Right lobe of liver (tissue), 6 donors: ENCODE results near the gene GPX8. TPM values are rescaled to one million over a fixed set of nuclear protein-coding genes. Genes with fewer than 3 reads are reported as not detected.
A peak's percentile ranks its signal among the peaks of the same experiment; 100 is the strongest.

Experiments
- ATAC-seq, 4 donors: fragments of 200-7000 bp; cut with Tn5 transposase; one replicate each; pipeline ENCODE4 v1.9.1; 2020; ENCODE audit warnings: mild to moderate bottlenecking in 4 of 4, moderate library complexity in 4 of 4
- DNase-seq, 3 donors: peaks; one replicate each; pipeline ENCODE4 v3.0.0-alpha.2; 2020
- H3K27ac ChIP-seq, 3 donors: fragments of 200-600 bp; one replicate each; pipeline ENCODE4 v1.8.0; 2022
- H3K27me3 ChIP-seq, 2 donors: fragments of 200-600 bp; one replicate each; pipeline ENCODE4 v1.8.0; 2022
- H3K36me3 ChIP-seq, 4 donors: fragments of 200-600 bp; sonication (generic) in 1 of 4; one replicate each; pipeline versions ENCODE4 v1.5.1 to v1.8.0; 2017 to 2022; ENCODE audit warnings: control low read depth in 1 of 4
- H3K4me1 ChIP-seq, 4 donors: fragments of 200-600 bp; sonication (generic) in 1 of 4; one replicate each; pipeline versions ENCODE4 v1.5.1 to v1.8.0; 2017 to 2022; ENCODE audit warnings: control low read depth in 1 of 4
- H3K4me3 ChIP-seq, 3 donors: fragments of 200-600 bp; one replicate each; pipeline ENCODE4 v1.8.0; 2022
- H3K9me3 ChIP-seq, 4 donors: fragments of 200-600 bp; sonication (generic) in 1 of 4; one replicate each; pipeline versions ENCODE4 v1.5.1 to v1.8.0; 2017 to 2022; ENCODE audit warnings: control low read depth in 1 of 4
- CTCF ChIP-seq, 4 donors: fragments of 200-600 bp in 3 of 4; fragments of 450-650 bp in 1 of 4; IDR thresholded peaks; one replicate each; pipeline versions ENCODE4 v1.5.1 to v1.8.0; 2016 to 2022; ENCODE audit warnings: antibody characterized with exemption in 4 of 4, mild to moderate bottlenecking in 2 of 4
- POLR2A ChIP-seq: fragments of 450-650 bp; IDR thresholded peaks from one replicate; pipeline ENCODE4 v1.6.1; 2017; ENCODE audit warnings: antibody characterized with exemption, mild to moderate bottlenecking
- WGBS: methylation state at CpG from one replicate; pipeline ENCODE4 v1.1.6; 2018; ENCODE audit warnings: low coverage, low lambda C conversion rate; ENCODE audit not compliant: insufficient coverage; ENCODE audit errors: missing lambda C conversion rate; 5-methylcytosine and 5-hydroxymethylcytosine counted together
- intact Hi-C, 2 donors: fragments of 100-400 bp; cut with DNase I; formaldehyde crosslinking; loops; one replicate each; pipeline versions ENCODE4 v1.11.2 to v1.14.1; 2022
- long read RNA-seq: library from polyadenylated mRNA; unstranded; transcript quantifications from one replicate; pipeline ENCODE4 v2.0.0, GENCODE V29; 2019
- total RNA-seq, 6 experiments: library from RNA; depleted of rRNA in 2 of 6; stranded (reverse); fragments of >200 nt in 2 of 6; fragmentation: NEBNext Ultra II Directional in 3 of 6; extraction: Animal tissue kit (Norgen Biotek cat#: 25700) in 3 of 6; gene quantifications; one replicate each; pipeline versions ENCODE4 v1.1.0 to v1.2.4, GENCODE V29; 2016 to 2023
- donor health status: DM: no; HTN: yes; CAD: no.
- donor health status: DM: no; HTN: no; CAD: no.
- donor health status: DM: no; HTN: no; CAD: no.
- donor health status: DM: no; HTN: yes; CAD: no.
- donor health status: DM: no; HTN: yes; CAD: no.

The GPX8 gene
- total RNA-seq, result 1 to 10 TPM in 5 of 6 experiments, under 1 TPM in 1; 0.24 to 3.2 (median 1.4) TPM
- long read RNA-seq, result 0 reads

- 6% methylated on average over 10 of the region's 10 CpGs for WGBS
- DNase-seq (no peak), ATAC-seq (peak; percentile 86 to 92 (median 89))
- Histone ChIP-seq H3K36me3 (no peaks in the 10 kb centered on the region), H3K4me1 (no peaks in the 10 kb centered on the region), H3K27ac (no peak within 1 kb of the TSS), H3K27me3 (no peaks in the 10 kb centered on the region), H3K9me3 (no peaks in the 10 kb centered on the region), H3K4me3 (peak within 1 kb of the TSS; percentile 8 to 15 (median 9))
- TF ChIP-seq CTCF (IDR thresholded peaks at IDR 0.05) (peak; percentile 47 to 55 (median 54)), POLR2A (no peak)
- intact Hi-C loops, result loop anchor here (10.0 kb wide), 2 partner anchors 215 to 255 kb away; no protein-coding TSS in a partner anchor
Observed at GRCh38 chr5:55159763-55160492, at the start of gene GPX8. GPX8 (plus strand) TSS chr5:55160171; CDS start chr5:55160193, 22 bp downstream.

- no peak for ATAC-seq
- H3K36me3 ChIP-seq, result no peaks in the 10 kb centered on the region
- TF ChIP-seq CTCF (IDR thresholded peaks at IDR 0.05) (no peak), POLR2A (no peak)
- no peak overlapping the region for H3K27ac ChIP-seq
- intact Hi-C loops, result no loop called here
- no peak overlapping the region for H3K4me3 ChIP-seq
- DNase-seq, result no peak
- no peaks in the 10 kb centered on the region for H3K4me1 ChIP-seq
- H3K27me3 ChIP-seq, result no peaks in the 10 kb centered on the region
- H3K9me3 ChIP-seq, result no peaks in the 10 kb centered on the region
- 71% methylated on average over 2 of the region's 2 CpGs for WGBS
Observed at GRCh38 chr5:55110217-55110616, 49.8 kb upstream of the GPX8 start.

- TF ChIP-seq POLR2A, result no peak
- TF ChIP-seq CTCF (IDR thresholded peaks at IDR 0.05), result no peak
- Histone ChIP-seq H3K36me3 (no peaks in the 10 kb centered on the region), H3K9me3 (no peaks in the 10 kb centered on the region), H3K4me3 (no peak overlapping the region), H3K4me1 (no peaks in the 10 kb centered on the region), H3K27me3 (no peaks in the 10 kb centered on the region), H3K27ac (no peak overlapping the region)
- intact Hi-C loops, result no loop called here
- ATAC-seq (no peak), DNase-seq (no peak)
Observed at GRCh38 chr5:55113327-55113726, 46.6 kb upstream of the GPX8 start.

- intact Hi-C loops, result no loop called here
- no peaks in the 10 kb centered on the region for H3K9me3 ChIP-seq
- no peaks in the 10 kb centered on the region for H3K4me1 ChIP-seq
- no peak for TF ChIP-seq CTCF (IDR thresholded peaks at IDR 0.05)
- TF ChIP-seq POLR2A, result no peak
- ATAC-seq (peak in 1 of 4 donors; percentile 10), DNase-seq (no peak)
- H3K36me3 ChIP-seq, result no peaks in the 10 kb centered on the region
- no peak overlapping the region for H3K27ac ChIP-seq
- no peaks in the 10 kb centered on the region for H3K27me3 ChIP-seq
- WGBS, result no CpG with 5 or more reads among the region's 3 CpGs
- H3K4me3 ChIP-seq, result no peak overlapping the region
Observed at GRCh38 chr5:55114061-55114460, 45.9 kb upstream of the GPX8 start.
